Measurements from ENCODE around the gene METTL25B.

DNA sequence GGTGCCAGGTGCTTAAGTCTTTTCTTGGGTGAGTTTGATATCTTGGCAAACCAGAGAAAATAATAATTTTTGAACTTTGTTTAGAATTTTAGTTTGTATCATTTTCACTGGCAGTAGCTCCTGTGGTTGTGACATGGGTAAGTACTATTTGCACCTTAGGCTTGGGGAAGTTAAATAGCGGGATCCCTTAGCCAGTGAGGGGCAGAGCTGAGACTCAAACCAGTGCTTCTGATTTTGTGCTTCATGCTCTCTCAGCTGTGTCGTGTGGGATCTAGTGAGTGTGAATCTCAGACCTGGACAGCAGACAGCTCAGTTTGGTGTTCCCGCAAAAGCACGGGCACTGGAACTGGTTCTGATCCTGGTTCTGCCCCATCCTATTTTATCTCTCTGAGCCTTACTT lies 48.7 kb downstream of the METTL25B start:
- TF ChIP-seq CTCF (IDR thresholded peaks at IDR 0.05) (no peak), POLR2A (IDR thresholded peaks at IDR 0.05) (no peak)
